Fibroblast of lung (primary cell): Measurements from ENCODE around the gene LCE4A. TPM values are rescaled to one million over a fixed set of nuclear protein-coding genes. Genes with fewer than 3 reads are reported as not detected.
"Not testable (repeated sequence)": the region's sequence is repeated elsewhere in the genome, so short reads cannot be mapped to it uniquely, and the experiment has no call there.

ENCODE experiments used
- DNase-seq, 2 donors: peaks; one replicate each; pipeline versions ENCODE4 v3.0.0 to v3.0.0-alpha.2; 2010; ENCODE audit warnings: low read depth in 2 of 2
- H2AFZ ChIP-seq: 2 replicates; pipeline ENCODE4 v1.5.1; 2012; ENCODE audit warnings: low read length, control low read depth, inconsistent platforms
- H3K27ac ChIP-seq: 2 replicates; pipeline ENCODE4 v1.5.1; 2011; ENCODE audit warnings: low read length, control low read depth; ENCODE audit not compliant: insufficient read depth
- H3K27me3 ChIP-seq: 2 replicates; pipeline ENCODE4 v1.5.1; 2011; ENCODE audit warnings: mild to moderate bottlenecking, low read length; ENCODE audit not compliant: control insufficient read depth, insufficient read depth
- H3K36me3 ChIP-seq: 2 replicates; pipeline ENCODE4 v1.5.1; 2011; ENCODE audit warnings: low read length; ENCODE audit not compliant: control insufficient read depth, insufficient read depth
- H3K4me1 ChIP-seq: 2 replicates; pipeline ENCODE4 v1.5.1; 2011; ENCODE audit warnings: low read length; ENCODE audit not compliant: control insufficient read depth, insufficient read depth; ENCODE audit errors: extremely low read depth
- H3K4me2 ChIP-seq: 2 replicates; pipeline ENCODE4 v1.5.1; 2011; ENCODE audit warnings: low read length, control low read depth; ENCODE audit not compliant: insufficient read depth; ENCODE audit errors: extremely low read depth
- H3K4me3 ChIP-seq, 4 experiments: fragments of 200-600 bp in 1 of 4; sonication (generic) in 1 of 4; replicated peaks in 1 of 4; 2 replicates each; pipeline ENCODE4 v1.5.1; 2011 to 2016; ENCODE audit warnings: low read length in 4 of 4, low read depth in 3 of 4, mild to moderate bottlenecking in 3 of 4, control low read depth in 2 of 4, inconsistent platforms in 1 of 4, mixed read lengths in 1 of 4; ENCODE audit not compliant: insufficient read depth in 1 of 4; ENCODE audit errors: control extremely low read depth in 1 of 4
- H3K79me2 ChIP-seq: 2 replicates; pipeline ENCODE4 v1.5.1; 2012; ENCODE audit warnings: mild to moderate bottlenecking, low read length, inconsistent platforms; ENCODE audit not compliant: control insufficient read depth, insufficient read depth
- H3K9ac ChIP-seq: 2 replicates; pipeline ENCODE4 v1.5.1; 2011; ENCODE audit warnings: mild to moderate bottlenecking, low read length, control low read depth; ENCODE audit not compliant: insufficient read depth
- H3K9me3 ChIP-seq: 2 replicates; pipeline ENCODE4 v1.5.1; 2012; ENCODE audit warnings: low read depth, low read length; ENCODE audit not compliant: control insufficient read depth, insufficient read depth
- H4K20me1 ChIP-seq: 2 replicates; pipeline ENCODE4 v1.5.1; 2011; ENCODE audit warnings: low read length; ENCODE audit not compliant: control insufficient read depth, insufficient read depth; ENCODE audit errors: extremely low read depth
- CTCF ChIP-seq, 2 donors: IDR thresholded peaks in 1 of 2; conservative IDR thresholded peaks in 1 of 2; 1 replicate in 1 of 2; 2 replicates in 1 of 2; pipeline ENCODE4 v1.5.1; 2011 to 2012; ENCODE audit warnings: low read length in 2 of 2, control low read depth in 1 of 2, inconsistent platforms in 1 of 2, low read depth in 1 of 2, mild to moderate bottlenecking in 1 of 2
- EZH2 ChIP-seq: IDR thresholded peaks from 2 replicates; pipeline ENCODE4 v1.5.1; 2012; ENCODE audit warnings: low read length, control low read depth, mild to moderate bottlenecking; ENCODE audit errors: missing control alignments
- polyA minus RNA-seq: library from RNA; depleted of rRNA, polyadenylated mRNA; stranded (reverse); fragments of >200 nt; gene quantifications from 2 replicates; pipeline ENCODE4 v1.2.3, GENCODE V29; 2011; ENCODE audit warnings: low replicate concordance
- polyA plus RNA-seq, 2 donors: library from polyadenylated mRNA; depleted of rRNA in 1 of 2; stranded (reverse) in 1 of 2; unstranded in 1 of 2; fragments of >200 nt; gene quantifications; 2 replicates each; pipeline ENCODE4 v1.2.1, GENCODE V29; 2011 to 2012; ENCODE audit warnings: missing spikeins in 1 of 2
- total RNA-seq: library from RNA; depleted of rRNA; stranded (reverse); fragments of >200 nt; gene quantifications from 2 replicates; pipeline ENCODE4 v1.2.1, GENCODE V29; 2014

LCE4A gene
- total RNA-seq (not detected in 2 replicates), polyA plus RNA-seq (not detected in 2 replicates), polyA minus RNA-seq (not detected in 2 replicates)
- polyA plus RNA-seq (2012) = 0.33 TPM in 1 of 2 replicates, not detected in the other

DNA sequence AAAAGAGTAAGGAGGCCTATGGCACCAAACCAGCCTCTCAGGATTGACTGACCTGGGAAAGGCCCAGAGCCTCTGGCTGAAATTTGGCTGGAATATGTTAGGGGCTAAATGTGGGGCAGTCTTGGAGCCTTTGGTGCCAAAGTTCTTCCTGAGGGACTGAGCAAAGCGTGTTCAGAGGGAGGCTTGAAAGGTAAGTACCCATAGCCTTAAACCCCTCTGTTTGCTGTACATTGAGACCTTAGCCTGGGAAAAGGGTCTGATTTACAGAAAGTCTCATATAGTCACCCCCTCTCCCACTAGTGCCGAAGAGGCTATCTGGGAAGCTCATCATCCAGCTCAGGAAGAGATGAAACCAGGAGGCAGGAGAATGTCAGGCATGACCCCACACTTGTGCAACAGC lies at the start of gene LCE4A:
Gene LCE4A (plus strand): TSS at position 301 of the 400 bp plus-strand sequence. CDS start 916 bp downstream, outside the sequence.
- H3K4me2 ChIP-seq = no peak within 1 kb of the TSS

GRCh38 chr1:152658649-152659048 lies 49.3 kb upstream of the LCE4A start:
- Histone ChIP-seq H3K27ac (no peak overlapping the region), H3K4me3 (no peak overlapping the region), H4K20me1 (no peaks in the 10 kb centered on the region), H3K4me1 (no peaks in the 10 kb centered on the region), H3K79me2 (no peaks in the 10 kb centered on the region), H3K36me3 (no peaks in the 10 kb centered on the region), H2AFZ (no peak overlapping the region), H3K9ac (no peak overlapping the region), H3K9me3 (no peaks in the 10 kb centered on the region), H3K27me3 (no peaks in the 10 kb centered on the region), H3K4me2 (no peak overlapping the region)
- no peak for DNase-seq
- no peak for TF ChIP-seq EZH2
- no peak for TF ChIP-seq CTCF (conservative IDR thresholded peaks at IDR 0.05 in 1 of 2, IDR thresholded peaks at IDR 0.05 in 1 of 2; ENCODE audit: low read depth in 1 of 2, low read length in 2 of 2)

More for the DNA sequence above, at the start of gene LCE4A:
- Histone ChIP-seq H3K79me2 (no peaks in the 10 kb centered on the region), H3K27ac (no peak within 1 kb of the TSS), H3K36me3 (no peaks in the 10 kb centered on the region), H3K4me3 (no peak within 1 kb of the TSS), H4K20me1 (no peaks in the 10 kb centered on the region), H3K9me3 (no peaks in the 10 kb centered on the region), H3K9ac (no peak within 1 kb of the TSS), H2AFZ (no peak within 1 kb of the TSS), H3K4me1 (no peaks in the 10 kb centered on the region), H3K27me3 (no peaks in the 10 kb centered on the region)
- TF ChIP-seq EZH2 (no peak), CTCF (conservative IDR thresholded peaks at IDR 0.05 in 1 of 2, IDR thresholded peaks at IDR 0.05 in 1 of 2; ENCODE audit: low read depth in 1 of 2, low read length in 2 of 2) (no peak)
- no peak for DNase-seq

GRCh38 chr1:152663098-152663497 lies 44.9 kb upstream of the LCE4A start, which contains the start of gene LCE2D:
Gene LCE2D, plus strand, starts transcription at chr1:152663380. Its CDS starts 726 bp downstream, at chr1:152664106.
- Histone ChIP-seq H3K79me2 (no peaks in the 10 kb centered on the region), H3K27me3 (no peaks in the 10 kb centered on the region), H3K9ac (no peak within 1 kb of the TSS), H3K27ac (no peak within 1 kb of the TSS), H3K9me3 (no peaks in the 10 kb centered on the region), H3K4me2 (no peak within 1 kb of the TSS), H3K4me1 (no peaks in the 10 kb centered on the region), H4K20me1 (no peaks in the 10 kb centered on the region), H3K36me3 (no peaks in the 10 kb centered on the region), H2AFZ (no peak within 1 kb of the TSS), H3K4me3 (no peak within 1 kb of the TSS)
- no peak for DNase-seq
- no peak for TF ChIP-seq CTCF (conservative IDR thresholded peaks at IDR 0.05 in 1 of 2, IDR thresholded peaks at IDR 0.05 in 1 of 2; ENCODE audit: low read depth in 1 of 2, low read length in 2 of 2)
- TF ChIP-seq EZH2 = no peak

DNA sequence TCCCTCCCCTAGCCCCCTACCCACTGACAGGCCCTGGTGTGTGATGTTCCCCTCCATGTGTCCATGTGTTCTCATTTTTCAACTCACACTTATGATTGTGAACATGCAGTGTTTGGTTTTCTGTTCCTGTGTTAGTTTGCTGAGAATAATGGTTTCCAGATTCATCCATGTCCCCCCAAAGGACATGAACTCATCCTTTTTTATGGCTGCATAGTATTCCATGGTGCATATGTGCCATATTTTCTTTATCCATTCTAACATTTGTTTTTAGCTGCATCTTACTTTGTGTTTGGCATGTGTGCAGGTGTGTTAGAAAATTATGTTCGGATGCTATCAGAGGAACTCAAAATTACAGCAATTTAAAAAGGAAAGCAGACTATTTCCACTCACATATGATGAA lies 41.8 kb upstream of the LCE4A start:
- DNase-seq, H3K4me2 ChIP-seq: not testable (repeated sequence)

More for the DNA sequence above, 41.8 kb upstream of the LCE4A start:
- not testable (repeated sequence) for H3K27me3 ChIP-seq, H4K20me1 ChIP-seq, H3K9ac ChIP-seq, H3K9me3 ChIP-seq, H3K4me1 ChIP-seq, H3K4me3 ChIP-seq, H3K36me3 ChIP-seq, H3K27ac ChIP-seq, H3K79me2 ChIP-seq, H2AFZ ChIP-seq
